Psoas muscle (tissue), 8 donors: Measurements from ENCODE around the gene AZIN2. TPM values are rescaled to one million over a fixed set of nuclear protein-coding genes. Genes with fewer than 3 reads are reported as not detected.

Source experiments
- ATAC-seq, 4 donors: fragments of 200-7000 bp; cut with Tn5 transposase; one replicate each; pipeline ENCODE4 v1.9.1; 2020; ENCODE audit warnings: moderate library complexity in 3 of 4, mild to moderate bottlenecking in 2 of 4
- DNase-seq, 2 donors: peaks; one replicate each; pipeline ENCODE4 v3.0.0-alpha.2; 2020
- H3K27ac ChIP-seq: fragments of 200-600 bp; one replicate; pipeline ENCODE4 v1.8.0; 2022
- H3K27me3 ChIP-seq, 3 donors: fragments of 200-600 bp in 1 of 3; one replicate each; pipeline versions ENCODE4 v1.6.1 to v1.8.0; 2013 to 2022; ENCODE audit warnings: low read length in 2 of 3, mild to moderate bottlenecking in 2 of 3, moderate library complexity in 1 of 3; ENCODE audit not compliant: insufficient read depth in 3 of 3
- H3K36me3 ChIP-seq, 2 donors: fragments of 200-600 bp in 1 of 2; one replicate each; pipeline versions ENCODE4 v1.6.1 to v1.8.0; 2013 to 2022; ENCODE audit warnings: low read depth in 1 of 2, mild to moderate bottlenecking in 1 of 2, moderate library complexity in 1 of 2; ENCODE audit not compliant: insufficient read depth in 1 of 2
- H3K4me1 ChIP-seq: fragments of 200-600 bp; one replicate; pipeline ENCODE4 v1.8.0; 2022
- H3K4me3 ChIP-seq: fragments of 200-600 bp; one replicate; pipeline ENCODE4 v1.8.0; 2022; ENCODE audit warnings: mild to moderate bottlenecking
- H3K9me3 ChIP-seq: fragments of 200-600 bp; one replicate; pipeline ENCODE4 v1.8.0; 2022
- WGBS, 3 donors: extraction: QIAGEN DNeasy Blood & Tissue Kit; methylation state at CpG; one replicate each; pipeline versions ENCODE4 v1.1.6 to v1.1.7; 2013; 5-methylcytosine and 5-hydroxymethylcytosine counted together
- intact Hi-C, 2 donors: fragments of 100-400 bp; cut with DNase I; formaldehyde crosslinking; loops; one replicate each; pipeline versions ENCODE4 v1.11.0 to v1.14.2; 2022
- polyA plus RNA-seq, 3 donors: library from polyadenylated mRNA; stranded (reverse); fragments of 200-250 nt; gene quantifications; one replicate each; pipeline ENCODE4 v1.2.3, GENCODE V29; 2013
- total RNA-seq, 4 donors: library from RNA; stranded (reverse); fragmentation: NEBNext Ultra II Directional in 2 of 4; extraction: Animal tissue kit (Norgen Biotek cat#: 25700) in 2 of 4; gene quantifications; one replicate each; pipeline versions ENCODE4 v1.2.1 to v1.2.4, GENCODE V29; 2021 to 2023
- TF ChIP-seq, protein P1 (sequence below): fragments of 200-600 bp; IDR thresholded peaks from one replicate; pipeline ENCODE4 v1.8.0; 2022; ENCODE audit warnings: antibody characterized with exemption
- donor health status: healthy with polysubstance abuse.
- donor health status: DM: no; HTN: no; CAD: no; lungs with moderate emphysema.
- donor health status: Bipolar disorder and iron deficiency.
- donor health status: healthy.
- donor health status: DM: yes; HTN: yes; CAD: no.
- donor health status: DM: no; HTN: no; CAD: no.
- donor health status: DM: no; HTN: no; CAD: no.
- donor health status: DM: yes; HTN: yes; CAD: no.

The AZIN2 gene
- total and polyA plus RNA-seq, 7 donors, result 0.17 to 3.5 (median 0.96) TPM

DNA sequence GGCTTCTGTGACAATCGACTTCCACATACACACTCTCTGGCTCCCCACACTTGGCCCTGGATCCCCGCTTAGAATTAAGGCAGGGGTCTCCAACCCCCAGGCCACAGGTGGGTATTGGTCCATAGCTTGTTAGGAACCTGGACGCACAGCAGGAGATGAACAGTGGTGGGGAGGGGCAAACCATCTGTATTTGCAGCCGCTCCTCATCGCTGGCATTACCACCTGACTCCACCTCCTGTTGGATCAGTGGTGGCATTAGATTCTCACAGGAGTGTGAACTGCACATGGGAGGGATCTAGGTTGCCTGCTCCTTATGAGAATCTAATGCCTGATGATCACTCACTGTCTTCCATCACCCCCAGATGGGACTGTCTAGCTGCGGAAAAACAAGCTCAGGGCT is 84.9 kb downstream of the AZIN2 start:
- WGBS, 3 donors, result 92 to 95% (median 94%) methylated on average over 6 of the region's 6 CpGs
- H3K27me3 ChIP-seq, result no peaks in the 10 kb centered on the region
- intact Hi-C loops, result no loop called here
- TF ChIP-seq, protein P1, sequence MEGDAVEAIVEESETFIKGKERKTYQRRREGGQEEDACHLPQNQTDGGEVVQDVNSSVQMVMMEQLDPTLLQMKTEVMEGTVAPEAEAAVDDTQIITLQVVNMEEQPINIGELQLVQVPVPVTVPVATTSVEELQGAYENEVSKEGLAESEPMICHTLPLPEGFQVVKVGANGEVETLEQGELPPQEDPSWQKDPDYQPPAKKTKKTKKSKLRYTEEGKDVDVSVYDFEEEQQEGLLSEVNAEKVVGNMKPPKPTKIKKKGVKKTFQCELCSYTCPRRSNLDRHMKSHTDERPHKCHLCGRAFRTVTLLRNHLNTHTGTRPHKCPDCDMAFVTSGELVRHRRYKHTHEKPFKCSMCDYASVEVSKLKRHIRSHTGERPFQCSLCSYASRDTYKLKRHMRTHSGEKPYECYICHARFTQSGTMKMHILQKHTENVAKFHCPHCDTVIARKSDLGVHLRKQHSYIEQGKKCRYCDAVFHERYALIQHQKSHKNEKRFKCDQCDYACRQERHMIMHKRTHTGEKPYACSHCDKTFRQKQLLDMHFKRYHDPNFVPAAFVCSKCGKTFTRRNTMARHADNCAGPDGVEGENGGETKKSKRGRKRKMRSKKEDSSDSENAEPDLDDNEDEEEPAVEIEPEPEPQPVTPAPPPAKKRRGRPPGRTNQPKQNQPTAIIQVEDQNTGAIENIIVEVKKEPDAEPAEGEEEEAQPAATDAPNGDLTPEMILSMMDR, result no peak
- DNase-seq (no peak), ATAC-seq (no peak)
- H3K4me3 ChIP-seq, result no peak overlapping the region
- no peak overlapping the region for H3K27ac ChIP-seq
- peaks cover 6% of the 10 kb centered on the region for H3K4me1 ChIP-seq
- peaks cover 0 to 8% of the 10 kb centered on the region in 2 donors for H3K36me3 ChIP-seq
- no peaks in the 10 kb centered on the region for H3K9me3 ChIP-seq

GRCh38 chr1:33167650-33168447 is 86.9 kb downstream of the AZIN2 start:
- TF ChIP-seq, protein P1, result no peak
- H3K9me3 ChIP-seq, result no peaks in the 10 kb centered on the region
- ATAC-seq (no peak), DNase-seq (no peak)
- H3K4me3 ChIP-seq, result no peak overlapping the region
- 86 to 94% (median 90%) methylated on average over 4 of the region's 4 CpGs for WGBS, 3 donors
- H3K36me3 ChIP-seq, result peaks cover 0 to 8% of the 10 kb centered on the region in 2 donors
- no peak overlapping the region for H3K27ac ChIP-seq
- intact Hi-C loops, result no loop called here
- H3K27me3 ChIP-seq, result no peaks in the 10 kb centered on the region
- H3K4me1 ChIP-seq, result peaks cover 12% of the 10 kb centered on the region

- Histone ChIP-seq H3K4me1 (peaks cover 12% of the 10 kb centered on the region), H3K4me3 (no peak overlapping the region), H3K9me3 (no peaks in the 10 kb centered on the region), H3K27me3 (no peaks in the 10 kb centered on the region), H3K36me3 (peaks cover 0 to 8% of the 10 kb centered on the region in 2 donors), H3K27ac (no peak overlapping the region)
- WGBS, 3 donors, result 62 to 75% (median 68%) methylated on average over 11 of the region's 11 CpGs
- no peak for ATAC-seq
- intact Hi-C loops, result no loop called here
- no peak for DNase-seq
- TF ChIP-seq, protein P1, result no peak
Measured at GRCh38 chr1:33168556-33169289, 87.8 kb downstream of the AZIN2 start.

DNA sequence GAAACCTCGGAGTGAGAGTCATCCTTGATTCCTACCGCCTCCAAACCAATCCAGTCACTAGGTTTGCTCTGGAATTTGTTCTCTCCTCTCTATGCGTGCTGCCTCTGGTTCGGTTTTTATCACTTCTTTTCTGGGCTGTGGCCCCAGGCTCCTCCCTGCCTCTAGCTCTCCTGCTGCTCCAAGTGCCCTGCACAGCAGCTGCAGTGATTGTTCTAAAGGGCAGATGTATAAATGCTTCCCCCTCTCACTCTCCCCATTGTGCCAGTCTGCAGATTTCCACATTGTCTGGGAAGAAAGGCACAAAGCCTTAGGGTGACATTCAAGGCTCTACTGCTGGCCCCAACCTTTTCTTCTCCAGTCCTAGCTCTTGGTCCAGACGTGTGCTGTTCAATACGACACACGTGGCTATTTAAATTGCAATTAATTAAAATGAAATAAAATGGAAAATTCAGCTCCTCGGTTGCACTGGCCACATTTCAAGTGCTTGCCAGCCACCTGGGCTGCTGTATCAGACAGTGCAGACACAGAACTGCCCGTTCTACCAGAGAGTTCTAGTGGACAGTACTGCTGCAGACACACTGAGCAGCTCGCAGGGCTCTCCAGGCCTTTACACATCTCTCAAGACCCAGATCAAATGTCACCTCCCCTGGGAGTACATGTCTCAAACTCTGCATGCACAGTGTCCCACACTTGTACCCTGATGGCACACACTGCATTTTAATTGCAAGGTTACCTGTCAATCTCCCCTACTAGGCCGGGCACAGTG is 88.5 kb downstream of the AZIN2 start:
- Histone ChIP-seq H3K36me3 (peaks cover 0 to 8% of the 10 kb centered on the region in 2 donors), H3K27ac (no peak overlapping the region), H3K4me3 (no peak overlapping the region), H3K27me3 (no peaks in the 10 kb centered on the region), H3K4me1 (peaks cover 12% of the 10 kb centered on the region), H3K9me3 (no peaks in the 10 kb centered on the region)
- TF ChIP-seq, protein P1, result no peak
- intact Hi-C loops, result loop anchor here in 1 of 2 donors (5.0 kb wide), 1 partner anchor 37 kb away; no protein-coding TSS in a partner anchor
- 42 to 65% (median 53%) methylated on average over 11 of the region's 11 CpGs for WGBS, 3 donors
- ATAC-seq (peak; percentile 31 to 42 (median 36)), DNase-seq (no peak)

Other genes with a start within 250 kb of the AZIN2 start
- 100 to 1,000 TPM in 1 of 4 donors, 10 to 100 TPM in 3; 72.8 to 184 (median 86.6) TPM for gene FNDC5, start 210.2 kb upstream of the AZIN2 start, total RNA-seq
- 100 to 1,000 TPM in 1 of 3 donors, 10 to 100 TPM in 2; 73.3 to 176 (median 91.6) TPM for gene FNDC5, start 210.2 kb upstream of the AZIN2 start, polyA plus RNA-seq
- not detected for gene HPCA, start 194.7 kb upstream of the AZIN2 start, total RNA-seq
- gene HPCA, start 194.7 kb upstream of the AZIN2 start, polyA plus RNA-seq, result under 1 TPM in 1 of 3 donors, not detected in 2; 0.22 TPM
- gene TMEM54, start 179.8 kb upstream of the AZIN2 start, total RNA-seq, result 10 to 100 TPM in 1 of 4 donors, 1 to 10 TPM in 3; 4.8 to 11.8 (median 6.1) TPM
- 1 to 10 TPM; 4.7 to 6.3 (median 5.9) TPM for gene TMEM54, start 179.8 kb upstream of the AZIN2 start, polyA plus RNA-seq
- 10 to 100 TPM; 13.1 to 23.4 (median 18.9) TPM for gene RNF19B, start 116.3 kb upstream of the AZIN2 start, total RNA-seq
- gene RNF19B, start 116.3 kb upstream of the AZIN2 start, polyA plus RNA-seq, result 10 to 100 TPM; 10.4 to 32.5 (median 15.9) TPM
- gene AK2, start 44.3 kb upstream of the AZIN2 start, total RNA-seq, result 100 to 1,000 TPM; 108 to 206 (median 130) TPM
- gene AK2, start 44.3 kb upstream of the AZIN2 start, polyA plus RNA-seq, result 100 to 1,000 TPM; 152 to 270 (median 169) TPM
- 10 to 100 TPM in 2 of 4 donors, 1 to 10 TPM in 2; 4.3 to 14.2 (median 9.4) TPM for gene TRIM62, start 100.9 kb downstream of the AZIN2 start, total RNA-seq
- gene TRIM62, start 100.9 kb downstream of the AZIN2 start, polyA plus RNA-seq, result 1 to 10 TPM; 4.0 to 6.9 (median 4.4) TPM
- gene ZNF362, start 175.3 kb downstream of the AZIN2 start, total RNA-seq, result 10 to 100 TPM; 15.2 to 20.9 (median 17.8) TPM
- 1 to 10 TPM; 6.5 to 8.7 (median 8.0) TPM for gene ZNF362, start 175.3 kb downstream of the AZIN2 start, polyA plus RNA-seq
- not detected for gene A3GALT2, start 239.9 kb downstream of the AZIN2 start, total RNA-seq
- gene A3GALT2, start 239.9 kb downstream of the AZIN2 start, polyA plus RNA-seq, result not detected